Esophagus muscularis mucosa (tissue), 3 donors: Measurements from ENCODE around the gene ZNF804B.

Experiments
- POLR2A ChIP-seq: fragments of 450-650 bp; IDR thresholded peaks from one replicate; pipeline ENCODE4 v1.6.1; 2017; ENCODE audit warnings: antibody characterized with exemption, moderate library complexity, mild to moderate bottlenecking, low read depth
- POLR2AphosphoS5 ChIP-seq, 2 donors: sonication (generic); formaldehyde crosslinking; IDR thresholded peaks; one replicate each; pipeline ENCODE4 v1.6.1; 2017; ENCODE audit warnings: antibody characterized with exemption in 2 of 2
- TF ChIP-seq, protein P1 (sequence below), 3 experiments: fragments of 200-600 bp in 2 of 3; fragments of 450-650 bp in 1 of 3; sonication (generic) in 2 of 3; IDR thresholded peaks; one replicate each; pipeline ENCODE4 v1.5.1; 2017 to 2019; ENCODE audit warnings: antibody characterized with exemption in 3 of 3, mild to moderate bottlenecking in 2 of 3, moderate library complexity in 1 of 3

DNA sequence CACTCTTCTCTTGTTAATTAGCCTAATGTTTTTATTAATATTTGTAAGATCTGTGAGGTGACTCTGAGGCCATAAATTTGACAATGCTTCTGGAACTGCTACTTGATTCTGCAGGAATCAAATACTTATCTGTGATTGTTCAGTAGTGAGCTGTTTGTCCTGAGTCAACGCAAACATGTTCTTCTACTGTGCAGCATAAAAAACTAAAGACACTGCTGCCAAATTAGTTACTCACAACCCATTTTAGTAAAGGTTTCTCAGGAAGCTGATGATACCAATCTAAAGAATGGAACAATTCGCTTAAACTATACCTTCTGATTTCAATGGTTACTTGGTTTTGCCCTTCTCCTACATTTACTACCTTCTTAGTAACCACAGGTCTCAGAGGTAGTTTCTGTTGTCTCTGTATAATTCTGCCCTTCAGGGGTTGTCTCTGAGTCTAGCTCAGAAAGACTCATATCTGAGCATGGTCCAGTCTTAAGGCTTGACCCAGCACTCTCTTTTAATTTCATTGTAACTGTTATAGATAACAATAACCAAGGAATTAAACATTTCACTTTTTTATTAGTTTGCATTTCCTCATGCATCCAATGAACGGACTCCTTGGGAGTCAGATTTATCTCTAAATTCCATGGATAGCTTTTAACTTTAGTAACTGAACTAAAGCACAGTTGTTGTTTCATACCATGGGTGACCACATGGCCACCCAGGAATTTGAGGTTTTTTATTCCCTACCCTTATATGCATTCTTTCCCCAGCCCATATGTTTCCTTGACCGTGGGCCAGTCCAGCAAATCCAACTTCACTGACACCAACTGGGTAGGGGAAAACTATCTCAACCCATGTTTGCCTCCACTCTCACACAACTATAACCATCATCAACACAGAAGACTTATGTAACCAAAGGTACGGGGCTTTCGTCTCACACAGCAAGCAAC is 345.5 kb downstream of the ZNF804B start:
- TF ChIP-seq POLR2A: no peak
- TF ChIP-seq POLR2AphosphoS5 (IDR thresholded peaks at IDR 0.05): no peak
- TF ChIP-seq, protein P1, sequence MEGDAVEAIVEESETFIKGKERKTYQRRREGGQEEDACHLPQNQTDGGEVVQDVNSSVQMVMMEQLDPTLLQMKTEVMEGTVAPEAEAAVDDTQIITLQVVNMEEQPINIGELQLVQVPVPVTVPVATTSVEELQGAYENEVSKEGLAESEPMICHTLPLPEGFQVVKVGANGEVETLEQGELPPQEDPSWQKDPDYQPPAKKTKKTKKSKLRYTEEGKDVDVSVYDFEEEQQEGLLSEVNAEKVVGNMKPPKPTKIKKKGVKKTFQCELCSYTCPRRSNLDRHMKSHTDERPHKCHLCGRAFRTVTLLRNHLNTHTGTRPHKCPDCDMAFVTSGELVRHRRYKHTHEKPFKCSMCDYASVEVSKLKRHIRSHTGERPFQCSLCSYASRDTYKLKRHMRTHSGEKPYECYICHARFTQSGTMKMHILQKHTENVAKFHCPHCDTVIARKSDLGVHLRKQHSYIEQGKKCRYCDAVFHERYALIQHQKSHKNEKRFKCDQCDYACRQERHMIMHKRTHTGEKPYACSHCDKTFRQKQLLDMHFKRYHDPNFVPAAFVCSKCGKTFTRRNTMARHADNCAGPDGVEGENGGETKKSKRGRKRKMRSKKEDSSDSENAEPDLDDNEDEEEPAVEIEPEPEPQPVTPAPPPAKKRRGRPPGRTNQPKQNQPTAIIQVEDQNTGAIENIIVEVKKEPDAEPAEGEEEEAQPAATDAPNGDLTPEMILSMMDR (IDR thresholded peaks at IDR 0.05): no peak
